Smooth muscle cell (in vitro differentiated cells): ENCODE results near the gene METTL25B. TPM values are rescaled to one million over a fixed set of nuclear protein-coding genes. Genes with fewer than 3 reads are reported as not detected.

Experiments
- DNase-seq: peaks from one replicate; lab custom pipeline; 2025; ENCODE audit not compliant: unreplicated experiment; lab: John Stamatoyannopoulos, UW
- H2AFZ ChIP-seq: fragments of 200-600 bp; sonication (generic); 2 replicates; pipeline ENCODE4 v1.6.0; 2016; ENCODE audit warnings: antibody characterized with exemption, low read depth, mild to moderate bottlenecking
- H3F3A ChIP-seq: fragments of 200-600 bp; sonication (generic); 2 replicates; pipeline ENCODE4 v1.6.0; 2017; ENCODE audit warnings: antibody characterized with exemption, low read depth
- H3K27ac ChIP-seq: fragments of 200-600 bp; sonication (generic); 2 replicates; pipeline ENCODE4 v1.5.1; 2016; ENCODE audit warnings: low read depth, mild to moderate bottlenecking
- H3K27me3 ChIP-seq: fragments of 200-600 bp; sonication (generic); 2 replicates; pipeline ENCODE4 v1.6.1; 2016; ENCODE audit warnings: low read depth, mild to moderate bottlenecking
- H3K36me3 ChIP-seq: fragments of 200-600 bp; sonication (generic); 2 replicates; pipeline ENCODE4 v1.5.1; 2016; ENCODE audit warnings: low read depth
- H3K4me1 ChIP-seq: fragments of 200-600 bp; sonication (generic); 2 replicates; pipeline ENCODE4 v1.5.1; 2016; ENCODE audit warnings: low read depth
- H3K4me2 ChIP-seq: fragments of 200-600 bp; sonication (generic); 2 replicates; pipeline ENCODE4 v1.6.0; 2016; ENCODE audit warnings: mild to moderate bottlenecking
- H3K4me3 ChIP-seq: fragments of 200-600 bp; sonication (generic); 2 replicates; pipeline ENCODE4 v1.5.1; 2016; ENCODE audit warnings: mild to moderate bottlenecking
- H3K79me2 ChIP-seq: fragments of 200-600 bp; sonication (generic); 2 replicates; pipeline ENCODE4 v1.6.0; 2016; ENCODE audit warnings: low read depth, mild to moderate bottlenecking
- H3K9ac ChIP-seq: fragments of 200-600 bp; sonication (generic); 2 replicates; pipeline ENCODE4 v1.6.0; 2016; ENCODE audit warnings: low read depth
- H3K9me3 ChIP-seq: fragments of 200-600 bp; sonication (generic); replicated peaks from 2 replicates; pipeline ENCODE4 v1.5.1; 2016; ENCODE audit warnings: low read depth
- H4K20me1 ChIP-seq: fragments of 200-600 bp; sonication (generic); 2 replicates; pipeline ENCODE4 v1.6.0; 2016; ENCODE audit warnings: low read depth
- WGBS: methylation state at CpG from one replicate; pipeline ENCODE4 v1.1.7; 2016; ENCODE audit warnings: low lambda C conversion rate; 5-methylcytosine and 5-hydroxymethylcytosine counted together
- polyA plus RNA-seq: library from polyadenylated mRNA; unstranded; fragments of >200 nt; fragmentation: Nextera tagmentation; extraction: Ambion mirVana; gene quantifications from 2 replicates; pipeline ENCODE4 v1.2.1, GENCODE V29; 2016
- total RNA-seq: library from RNA; depleted of rRNA; stranded (reverse); fragments of >200 nt; gene quantifications from 2 replicates; pipeline ENCODE4 v1.2.3, GENCODE V29; 2014
- TF ChIP-seq, protein P1 (sequence below): fragments of 200-600 bp; sonication (generic); IDR thresholded peaks from 2 replicates; pipeline ENCODE4 v1.5.1; 2017; ENCODE audit warnings: borderline replicate concordance, mild to moderate bottlenecking, antibody characterized with exemption; ENCODE audit not compliant: insufficient read depth, poor library complexity, severe bottlenecking

METTL25B gene
- total and polyA plus RNA-seq, 2 experiments from 2014 or later = 11.0 to 17.5 TPM

DNA sequence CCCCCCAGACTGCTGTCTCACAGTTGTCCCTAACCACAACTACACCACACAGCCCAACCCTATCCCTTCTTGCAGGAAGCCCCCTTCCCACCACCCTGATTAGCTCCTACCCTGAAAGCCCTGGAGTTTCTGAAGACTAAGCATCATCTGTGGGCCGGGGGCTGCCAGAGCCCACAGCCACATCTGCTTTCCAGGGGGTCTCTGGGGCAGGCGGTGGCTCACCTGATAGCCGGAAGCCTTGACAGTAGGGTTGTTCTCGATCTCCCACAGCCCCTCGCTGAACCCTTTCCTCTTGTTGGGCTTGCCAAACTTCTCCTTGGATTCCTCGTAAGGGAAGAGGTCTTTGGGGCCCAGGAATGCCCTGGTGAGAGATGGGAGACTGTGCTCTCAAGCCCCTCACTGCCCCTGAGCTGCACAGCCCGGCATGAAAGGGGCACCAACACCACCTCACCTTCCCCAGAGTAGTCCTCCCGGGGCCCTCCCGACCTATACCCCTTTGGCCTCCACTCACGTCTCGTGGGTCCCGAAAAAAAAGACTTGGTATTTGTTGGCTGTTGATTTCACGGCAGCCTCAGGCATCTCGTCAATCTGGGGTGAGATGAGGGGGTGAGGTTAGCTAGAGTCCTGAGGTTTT is 16.6 kb downstream of the METTL25B start:
- DNase-seq = no peak
- H3K9ac ChIP-seq = no peak overlapping the region
- H3K79me2 ChIP-seq = peaks cover 55% of the 10 kb centered on the region
- TF ChIP-seq, protein P1, sequence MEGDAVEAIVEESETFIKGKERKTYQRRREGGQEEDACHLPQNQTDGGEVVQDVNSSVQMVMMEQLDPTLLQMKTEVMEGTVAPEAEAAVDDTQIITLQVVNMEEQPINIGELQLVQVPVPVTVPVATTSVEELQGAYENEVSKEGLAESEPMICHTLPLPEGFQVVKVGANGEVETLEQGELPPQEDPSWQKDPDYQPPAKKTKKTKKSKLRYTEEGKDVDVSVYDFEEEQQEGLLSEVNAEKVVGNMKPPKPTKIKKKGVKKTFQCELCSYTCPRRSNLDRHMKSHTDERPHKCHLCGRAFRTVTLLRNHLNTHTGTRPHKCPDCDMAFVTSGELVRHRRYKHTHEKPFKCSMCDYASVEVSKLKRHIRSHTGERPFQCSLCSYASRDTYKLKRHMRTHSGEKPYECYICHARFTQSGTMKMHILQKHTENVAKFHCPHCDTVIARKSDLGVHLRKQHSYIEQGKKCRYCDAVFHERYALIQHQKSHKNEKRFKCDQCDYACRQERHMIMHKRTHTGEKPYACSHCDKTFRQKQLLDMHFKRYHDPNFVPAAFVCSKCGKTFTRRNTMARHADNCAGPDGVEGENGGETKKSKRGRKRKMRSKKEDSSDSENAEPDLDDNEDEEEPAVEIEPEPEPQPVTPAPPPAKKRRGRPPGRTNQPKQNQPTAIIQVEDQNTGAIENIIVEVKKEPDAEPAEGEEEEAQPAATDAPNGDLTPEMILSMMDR = no peak
- no peak overlapping the region for H3K4me2 ChIP-seq
- no peaks in the 10 kb centered on the region for H3K27me3 ChIP-seq
- peaks cover 20% of the 10 kb centered on the region for H3F3A ChIP-seq
- H2AFZ ChIP-seq = no peak overlapping the region
- peaks cover 47% of the 10 kb centered on the region for H3K4me1 ChIP-seq
- peak overlapping the region; percentile 100 for H3K27ac ChIP-seq
- no peaks in the 10 kb centered on the region for H4K20me1 ChIP-seq
- H3K36me3 ChIP-seq = no peaks in the 10 kb centered on the region
- H3K4me3 ChIP-seq = no peak overlapping the region
- 95% methylated on average over 14 of the region's 14 CpGs for WGBS
- H3K9me3 ChIP-seq = no peaks in the 10 kb centered on the region

DNA sequence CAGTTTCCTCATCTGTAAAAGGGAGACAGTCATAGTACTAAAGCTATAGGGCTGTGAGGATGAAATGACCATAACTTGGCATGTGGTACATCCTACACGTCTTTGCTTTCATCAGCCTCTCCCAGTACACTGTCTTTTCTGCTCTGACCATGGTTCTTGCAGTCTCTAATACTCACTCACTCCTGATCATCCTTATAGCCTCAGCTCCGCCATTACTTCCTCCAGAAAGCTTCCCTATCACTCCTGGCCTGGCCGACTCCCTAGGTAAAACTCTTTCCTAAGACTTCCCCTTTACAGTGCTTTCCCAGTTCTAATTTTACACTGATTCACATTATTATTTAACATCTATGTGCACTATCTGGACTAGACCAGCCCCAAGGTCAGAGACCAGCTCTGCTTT is 17.6 kb downstream of the METTL25B start:
- WGBS = 90% methylated on average over 3 of the region's 3 CpGs
- H3K4me2 ChIP-seq = peak overlapping the region; percentile 92
- no peaks in the 10 kb centered on the region for H3K36me3 ChIP-seq
- TF ChIP-seq, protein P1 = no peak
- H3K4me3 ChIP-seq = peak overlapping the region; percentile 60
- H3K79me2 ChIP-seq = peaks cover 56% of the 10 kb centered on the region
- H3K27me3 ChIP-seq = no peaks in the 10 kb centered on the region
- no peaks in the 10 kb centered on the region for H3K9me3 ChIP-seq
- H3K4me1 ChIP-seq = peaks cover 47% of the 10 kb centered on the region
- H2AFZ ChIP-seq = no peak overlapping the region
- peak overlapping the region; percentile 100 for H3K27ac ChIP-seq
- peaks cover 20% of the 10 kb centered on the region for H3F3A ChIP-seq
- no peak for DNase-seq
- peak overlapping the region; percentile 100 for H3K9ac ChIP-seq
- no peaks in the 10 kb centered on the region for H4K20me1 ChIP-seq

DNA sequence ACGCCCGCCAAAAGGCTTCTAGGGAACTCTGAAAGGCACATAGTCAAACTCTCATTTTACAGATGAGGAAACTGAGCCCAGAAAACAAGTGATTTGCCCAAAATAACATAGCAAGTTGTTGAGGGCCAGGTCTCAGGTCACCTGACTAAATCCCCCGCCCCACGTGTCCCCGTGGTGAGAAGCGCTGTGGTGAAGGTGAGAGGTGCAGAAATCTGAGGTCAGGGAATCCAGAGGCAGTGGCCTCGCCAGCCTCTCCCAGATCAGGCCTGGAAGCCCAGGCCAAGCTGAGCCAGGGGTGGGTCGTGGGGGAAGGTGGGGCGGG is 18.1 kb downstream of the METTL25B start:
- H3K27me3 ChIP-seq = no peaks in the 10 kb centered on the region
- TF ChIP-seq, protein P1 = no peak
- no peaks in the 10 kb centered on the region for H3K36me3 ChIP-seq
- 31% methylated on average over 8 of the region's 9 CpGs for WGBS
- H3F3A ChIP-seq = peaks cover 19% of the 10 kb centered on the region
- no peak for DNase-seq
- peak overlapping the region; percentile 60 for H3K4me3 ChIP-seq
- no peaks in the 10 kb centered on the region for H3K9me3 ChIP-seq
- no peaks in the 10 kb centered on the region for H4K20me1 ChIP-seq
- H3K9ac ChIP-seq = peak overlapping the region; percentile 100
- H3K79me2 ChIP-seq = peaks cover 60% of the 10 kb centered on the region
- peak overlapping the region; percentile 92 for H3K4me2 ChIP-seq
- H2AFZ ChIP-seq = no peak overlapping the region
- peaks cover 46% of the 10 kb centered on the region for H3K4me1 ChIP-seq
- peak overlapping the region; percentile 100 for H3K27ac ChIP-seq
